ENCODE results near the gene CDKN2B. TPM values are rescaled to one million over a fixed set of nuclear protein-coding genes. Genes with fewer than 3 reads are reported as not detected.
"Not testable (repeated sequence)": the region's sequence is repeated elsewhere in the genome, so short reads cannot be mapped to it uniquely, and the experiment has no call there.

CDKN2B gene
- total RNA-seq, 1 donor = 16.0 TPM

DNA sequence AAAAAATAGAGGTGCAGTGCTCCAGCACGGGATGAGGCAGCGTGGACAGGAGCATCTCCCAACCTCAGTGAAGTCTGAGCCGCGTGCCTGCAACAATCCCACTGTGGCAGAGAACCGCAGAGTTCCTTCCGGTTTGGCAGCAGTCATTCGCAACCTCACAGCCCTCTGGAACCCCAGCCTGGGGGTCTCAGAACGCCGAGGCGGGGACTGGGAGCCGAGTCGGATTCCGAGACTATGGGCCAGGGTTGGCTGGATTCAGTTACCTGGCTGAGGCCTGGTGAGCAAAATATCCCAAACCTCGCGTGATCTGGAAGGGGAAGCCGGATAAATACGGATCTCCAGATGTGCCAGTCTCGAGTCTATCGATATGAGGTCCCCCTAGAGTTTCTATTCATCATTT, 41.9 kb downstream of the CDKN2B start:
- TF ChIP-seq, protein P1, sequence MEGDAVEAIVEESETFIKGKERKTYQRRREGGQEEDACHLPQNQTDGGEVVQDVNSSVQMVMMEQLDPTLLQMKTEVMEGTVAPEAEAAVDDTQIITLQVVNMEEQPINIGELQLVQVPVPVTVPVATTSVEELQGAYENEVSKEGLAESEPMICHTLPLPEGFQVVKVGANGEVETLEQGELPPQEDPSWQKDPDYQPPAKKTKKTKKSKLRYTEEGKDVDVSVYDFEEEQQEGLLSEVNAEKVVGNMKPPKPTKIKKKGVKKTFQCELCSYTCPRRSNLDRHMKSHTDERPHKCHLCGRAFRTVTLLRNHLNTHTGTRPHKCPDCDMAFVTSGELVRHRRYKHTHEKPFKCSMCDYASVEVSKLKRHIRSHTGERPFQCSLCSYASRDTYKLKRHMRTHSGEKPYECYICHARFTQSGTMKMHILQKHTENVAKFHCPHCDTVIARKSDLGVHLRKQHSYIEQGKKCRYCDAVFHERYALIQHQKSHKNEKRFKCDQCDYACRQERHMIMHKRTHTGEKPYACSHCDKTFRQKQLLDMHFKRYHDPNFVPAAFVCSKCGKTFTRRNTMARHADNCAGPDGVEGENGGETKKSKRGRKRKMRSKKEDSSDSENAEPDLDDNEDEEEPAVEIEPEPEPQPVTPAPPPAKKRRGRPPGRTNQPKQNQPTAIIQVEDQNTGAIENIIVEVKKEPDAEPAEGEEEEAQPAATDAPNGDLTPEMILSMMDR (IDR thresholded peaks at IDR 0.05; ENCODE audit: insufficient read depth, low read length) = no peak
- H3K4me3 ChIP-seq (ENCODE audit: low read depth, low read length) = no peak overlapping the region
- no peak for DNase-seq (ENCODE audit: low read depth)

DNA sequence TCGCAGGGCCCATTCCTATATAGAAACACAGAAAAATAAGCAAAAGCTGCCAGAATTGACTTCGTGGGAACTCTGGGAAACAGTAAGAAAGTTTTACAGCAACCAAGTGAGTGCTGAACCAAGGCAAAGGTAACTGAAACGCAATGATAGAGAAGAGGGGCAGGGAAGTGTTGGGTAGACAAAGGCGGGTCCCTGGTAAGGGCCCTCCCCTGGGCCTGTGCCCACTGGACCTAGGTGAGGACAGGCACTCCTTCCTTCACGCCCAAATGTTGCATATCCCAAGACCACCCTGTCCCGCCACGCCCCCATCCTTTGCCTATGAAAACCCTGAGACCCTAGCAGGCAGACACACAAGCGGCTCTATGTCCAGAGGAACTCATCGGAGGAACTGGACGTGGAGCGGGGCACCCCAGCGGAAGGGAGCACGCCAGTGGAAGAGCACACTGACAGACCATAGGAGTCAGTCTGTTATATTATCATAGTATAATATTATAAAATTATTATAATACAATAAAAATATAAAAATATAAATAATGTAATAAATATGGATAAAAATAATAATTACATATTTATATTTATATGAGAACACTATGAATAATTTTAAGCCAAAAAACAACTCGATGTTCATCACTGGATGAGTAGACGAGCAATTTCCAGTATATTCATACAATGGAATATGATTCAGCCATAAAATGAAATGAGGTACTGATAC, 42.8 kb downstream of the CDKN2B start:
- no peak overlapping the region for H3K4me3 ChIP-seq (ENCODE audit: low read depth, low read length)
- no peak for DNase-seq (ENCODE audit: low read depth)
- TF ChIP-seq, protein P1 (IDR thresholded peaks at IDR 0.05; ENCODE audit: insufficient read depth, low read length) = no peak

DNA sequence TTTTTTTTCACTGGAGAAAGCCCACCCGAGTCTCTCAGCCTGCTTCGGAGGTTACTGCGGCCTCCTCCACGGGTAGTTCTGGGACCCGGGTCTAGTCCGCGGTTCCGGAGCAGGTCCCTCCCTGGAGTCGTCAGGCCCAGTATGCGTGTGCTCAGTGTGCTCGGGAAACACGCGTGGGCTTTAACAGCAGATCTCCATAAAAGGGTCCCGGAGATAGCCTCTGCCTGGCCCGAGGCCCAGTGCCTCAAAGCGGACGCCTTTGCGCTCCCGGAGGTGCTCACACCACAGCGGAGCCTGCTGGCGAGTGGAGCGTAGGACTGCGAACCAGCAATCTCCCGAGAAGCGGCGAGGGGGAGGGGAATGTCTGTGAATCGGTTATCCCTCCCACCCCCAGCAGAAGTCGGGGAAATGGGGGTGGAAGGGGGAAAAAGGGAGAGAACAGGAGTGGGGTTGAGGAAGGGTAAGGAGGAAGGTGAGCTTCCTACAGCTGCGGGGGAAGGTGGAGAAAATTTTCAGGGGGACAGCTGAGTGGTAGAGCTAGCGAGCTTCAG, 43.6 kb downstream of the CDKN2B start:
- TF ChIP-seq, protein P1 (IDR thresholded peaks at IDR 0.05; ENCODE audit: insufficient read depth, low read length) = peak; percentile 68
- peak; percentile 70 for DNase-seq (ENCODE audit: low read depth)
- H3K4me3 ChIP-seq (ENCODE audit: low read depth, low read length) = peak overlapping the region; percentile 39

DNA sequence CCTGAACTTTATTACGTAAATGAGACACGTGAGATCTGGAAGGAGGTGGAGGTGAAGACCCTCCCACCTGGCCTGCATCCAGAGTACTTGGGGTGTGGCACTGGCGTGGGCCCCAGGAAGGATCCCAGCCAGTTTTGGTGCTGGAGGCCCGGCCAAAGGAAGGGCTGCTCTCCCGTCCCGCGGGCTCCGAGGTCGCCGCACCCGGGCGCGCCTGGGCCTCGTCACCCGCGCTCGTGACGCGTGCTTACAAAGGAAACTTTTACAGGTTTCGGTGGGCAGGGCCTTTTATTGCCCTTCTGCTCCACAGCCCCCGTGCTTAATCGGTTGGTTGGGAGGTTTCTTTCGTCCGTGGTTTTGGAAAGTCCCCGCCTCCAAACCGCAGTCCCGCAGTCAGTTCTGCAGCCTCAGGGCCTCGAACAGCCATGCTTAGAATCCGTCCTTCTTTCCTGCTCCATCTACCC, 44.1 kb downstream of the CDKN2B start:
- peak overlapping the region; percentile 39 for H3K4me3 ChIP-seq (ENCODE audit: low read depth, low read length)
- DNase-seq (ENCODE audit: low read depth) = peak; percentile 73
- TF ChIP-seq, protein P1 (IDR thresholded peaks at IDR 0.05; ENCODE audit: insufficient read depth, low read length) = no peak

DNA sequence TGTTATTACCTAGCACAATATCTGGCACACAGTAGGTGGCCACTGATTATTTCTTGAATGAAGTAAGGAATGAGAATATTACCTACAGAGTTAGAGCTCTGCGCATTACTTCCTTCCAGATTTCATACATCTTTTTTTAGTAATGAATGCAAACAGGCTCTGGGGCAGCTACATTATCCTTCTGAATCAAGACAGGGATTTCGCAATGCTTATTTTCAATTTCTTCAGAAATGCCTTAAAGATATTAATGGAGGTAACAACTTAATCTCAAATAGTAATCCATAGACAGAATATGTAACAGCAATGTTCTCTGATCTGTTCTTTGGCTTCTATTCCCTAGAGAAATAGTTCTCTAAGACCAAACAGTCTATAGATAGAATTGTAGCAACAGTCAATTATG, 47.5 kb downstream of the CDKN2B start:
- TF ChIP-seq, protein P1 (IDR thresholded peaks at IDR 0.05; ENCODE audit: insufficient read depth, low read length) = no peak
- no peak for DNase-seq (ENCODE audit: low read depth)

DNA sequence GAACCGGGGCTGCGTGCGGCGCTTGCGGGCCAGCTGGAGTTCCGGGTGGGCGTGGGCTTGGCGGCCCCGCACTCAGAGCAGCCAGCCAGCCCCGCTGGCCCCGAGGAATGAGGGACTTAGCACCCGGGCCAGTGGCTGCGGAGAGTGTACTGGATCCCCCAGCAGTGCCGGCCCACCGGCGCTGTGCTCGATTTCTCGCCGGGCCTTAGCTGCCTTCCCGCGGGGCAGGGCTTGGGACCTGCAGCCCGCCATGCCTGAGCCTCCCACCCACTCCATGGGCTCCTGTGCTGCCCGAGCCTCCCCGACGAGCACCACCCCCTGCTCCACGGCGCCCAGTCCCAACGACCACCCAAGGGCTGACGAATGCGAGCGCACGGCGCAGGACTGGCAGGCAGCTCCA, 49.8 kb downstream of the CDKN2B start:
- not testable (repeated sequence) for H3K4me3 ChIP-seq (ENCODE audit: low read depth, low read length); DNase-seq (ENCODE audit: low read depth)

More for the DNA sequence above, 47.5 kb downstream of the CDKN2B start:
- H3K4me3 ChIP-seq (ENCODE audit: low read depth, low read length) = no peak overlapping the region

DNA sequence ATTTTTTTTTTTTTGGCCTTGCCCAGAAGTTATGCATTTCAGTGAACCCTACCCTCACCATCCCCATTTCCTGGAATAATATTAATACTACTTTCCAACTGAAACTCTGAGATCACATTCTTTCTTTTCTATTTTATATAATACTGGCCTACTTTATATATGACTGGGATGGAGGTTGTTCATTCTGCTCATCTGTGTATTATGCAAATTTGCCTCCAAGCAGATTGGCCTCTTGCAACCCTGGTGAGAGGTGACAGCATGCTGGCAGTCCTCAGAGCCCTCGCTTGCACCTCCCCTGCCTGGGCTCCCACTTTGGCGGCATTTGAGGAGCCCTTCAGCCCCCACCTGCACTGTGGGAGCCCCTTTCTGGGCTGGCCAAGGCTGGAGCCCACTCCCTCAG, 50.3 kb downstream of the CDKN2B start:
- H3K4me3 ChIP-seq (ENCODE audit: low read depth, low read length) = no peak overlapping the region
- TF ChIP-seq, protein P1 (IDR thresholded peaks at IDR 0.05; ENCODE audit: insufficient read depth, low read length) = no peak
- DNase-seq (ENCODE audit: low read depth) = no peak

Small RNA genes within 50 kb of the gene (small RNA-seq; reads per million reads assigned to genes)
- gene RF02045 = not detected

Other genes starting within 250 kb of the CDKN2B start
- 14.4 and 62.2 TPM in 2 replicates for gene MTAP, start 206.7 kb downstream of the CDKN2B start, total RNA-seq (ENCODE audit: low replicate concordance)
- 21.8 and 59.9 TPM in 2 replicates for gene CDKN2A, start 14.9 kb downstream of the CDKN2B start, total RNA-seq (ENCODE audit: low replicate concordance)
- gene CDKN2B-AS1, start 14.5 kb downstream of the CDKN2B start, total RNA-seq (ENCODE audit: low replicate concordance) = 6.4 and 12.9 TPM in 2 replicates

Data from fibroblast of the aortic adventitia (primary cell).